Sciatic nerve (tissue), 2 donors: Measurements from ENCODE around the gene SFTPB. TPM values are rescaled to one million over a fixed set of nuclear protein-coding genes. Genes with fewer than 3 reads are reported as not detected.
A peak's percentile ranks its signal among the peaks of the same experiment; 100 is the strongest.
"Not testable (repeated sequence)": the region's sequence is repeated elsewhere in the genome, so short reads cannot be mapped to it uniquely, and the experiment has no call there.

Experiments used
- ATAC-seq: fragments of 200-7000 bp; cut with Tn5 transposase; one replicate; pipeline ENCODE4 v1.9.1; 2020; ENCODE audit warnings: mild to moderate bottlenecking, moderate library complexity
- DNase-seq: peaks from one replicate; pipeline ENCODE4 v3.0.0-alpha.2; 2020; ENCODE audit warnings: low spot score
- intact Hi-C: fragments of 100-400 bp; cut with DNase I; formaldehyde crosslinking; loops from one replicate; pipeline ENCODE4 v1.14.2; 2022
- total RNA-seq: library from RNA; stranded (reverse); fragmentation: NEBNext Ultra II Directional; extraction: Animal tissue kit (Norgen Biotek cat#: 25700); gene quantifications from one replicate; pipeline ENCODE4 v1.2.1, GENCODE V29; 2021
- donor health status: DM: no; HTN: no; CAD: no.
- donor health status: DM: no; HTN: no; CAD: no.

Gene SFTPB
- 6.1 TPM for total RNA-seq

- DNase-seq = no peak
- no peak for ATAC-seq
- intact Hi-C loops = no loop called here
These were observed at the start of gene SFTPB for GRCh38 chr2:85668009-85668856. SFTPB (minus strand) TSS chr2:85668199; CDS start chr2:85668183, 16 bp downstream.

GRCh38 chr2:85717308-85718008, 49.5 kb upstream of the SFTPB start:
- intact Hi-C loops = loop anchor here (10.0 kb wide), 2 partner anchors 83 to 357 kb away; no protein-coding TSS in a partner anchor
- DNase-seq = no peak
- peak; percentile 19 for ATAC-seq

GRCh38 chr2:85716346-85716914, 48.4 kb upstream of the SFTPB start:
- no peak for ATAC-seq
- no peak for DNase-seq
- intact Hi-C loops = loop anchor here (10.0 kb wide), 2 partner anchors 82 to 358 kb away; no protein-coding TSS in a partner anchor

- DNase-seq = no peak
- ATAC-seq = no peak
- intact Hi-C loops = loop anchor here (10.0 kb wide), 2 partner anchors 80 to 360 kb away; no protein-coding TSS in a partner anchor
These were observed 46.8 kb upstream of the SFTPB start for GRCh38 chr2:85714841-85715240.

- not testable (repeated sequence) for DNase-seq, ATAC-seq
- intact Hi-C loops = loop anchor here (10.0 kb wide), 2 partner anchors 80 to 360 kb away; no protein-coding TSS in a partner anchor
These were observed 46.4 kb upstream of the SFTPB start for GRCh38 chr2:85714421-85714820.

- ATAC-seq (no peak), DNase-seq (no peak)
- intact Hi-C loops = loop anchor here (10.0 kb wide), 2 partner anchors 79 to 361 kb away; no protein-coding TSS in a partner anchor
These were observed 45.8 kb upstream of the SFTPB start for GRCh38 chr2:85713836-85714235.

GRCh38 chr2:85712849-85713612, 45.0 kb upstream of the SFTPB start:
- DNase-seq = no peak
- peak; percentile 70 for ATAC-seq
- intact Hi-C loops = loop anchor here (10.0 kb wide), 2 partner anchors 78 to 362 kb away; no protein-coding TSS in a partner anchor

- ATAC-seq (peak; percentile 17), DNase-seq (no peak)
- intact Hi-C loops = loop anchor here (10.0 kb wide), 2 partner anchors 78 to 362 kb away; no protein-coding TSS in a partner anchor
These were observed 44.3 kb upstream of the SFTPB start for GRCh38 chr2:85712336-85712735.

GRCh38 chr2:85711578-85712060, 43.6 kb upstream of the SFTPB start:
- DNase-seq (no peak), ATAC-seq (no peak)
- intact Hi-C loops = loop anchor here (10.0 kb wide), 2 partner anchors 77 to 363 kb away; no protein-coding TSS in a partner anchor

- ATAC-seq (peak; percentile 61), DNase-seq (no peak)
- intact Hi-C loops = loop anchor here (10.0 kb wide), 2 partner anchors 76 to 364 kb away; no protein-coding TSS in a partner anchor
These were observed 42.9 kb upstream of the SFTPB start for GRCh38 chr2:85710687-85711577.

GRCh38 chr2:85709401-85709811, 41.4 kb upstream of the SFTPB start:
- ATAC-seq = no peak

GRCh38 chr2:85708641-85709040, 40.6 kb upstream of the SFTPB start:
- no peak for DNase-seq
- ATAC-seq = no peak
- intact Hi-C loops = no loop called here

More at GRCh38 chr2:85709401-85709811, 41.4 kb upstream of the SFTPB start:
- intact Hi-C loops = no loop called here
- DNase-seq = no peak

GRCh38 chr2:85707304-85707703, 39.3 kb upstream of the SFTPB start:
- ATAC-seq = peak; percentile 64
- intact Hi-C loops = no loop called here
- DNase-seq = no peak

GRCh38 chr2:85706599-85707296, 38.7 kb upstream of the SFTPB start:
- intact Hi-C loops = no loop called here
- DNase-seq = no peak
- peak; percentile 33 for ATAC-seq

GRCh38 chr2:85706063-85706462, 38.1 kb upstream of the SFTPB start:
- no peak for DNase-seq
- ATAC-seq = no peak
- intact Hi-C loops = no loop called here

GRCh38 chr2:85705680-85706039, 37.7 kb upstream of the SFTPB start:
- intact Hi-C loops = no loop called here
- ATAC-seq (peak; percentile 94), DNase-seq (no peak)
